Liver (tissue), 9 donors: Measurements from ENCODE around the gene PCYT1A. TPM values are rescaled to one million over a fixed set of nuclear protein-coding genes. Genes with fewer than 3 reads are reported as not detected.

Source experiments
- DNase-seq: peaks from one replicate; pipeline ENCODE4 v3.0.0-alpha.2; 2017; ENCODE audit warnings: low spot score
- H3K27ac ChIP-seq, 2 donors: one replicate each; pipeline ENCODE4 v1.7.0; 2013; ENCODE audit warnings: inconsistent platforms in 2 of 2, low read length in 2 of 2, control low read depth in 1 of 2, low read depth in 1 of 2, mild to moderate bottlenecking in 1 of 2
- H3K27me3 ChIP-seq, 4 donors: one replicate each; pipeline versions ENCODE4 v1.6.1 to v1.7.0; 2013; ENCODE audit warnings: low read length in 3 of 4, inconsistent platforms in 1 of 4, mild to moderate bottlenecking in 1 of 4, moderate library complexity in 1 of 4; ENCODE audit not compliant: control insufficient read depth in 4 of 4, insufficient read depth in 4 of 4
- H3K36me3 ChIP-seq, 4 donors: one replicate each; pipeline versions ENCODE4 v1.6.1 to v1.7.0; 2013; ENCODE audit warnings: low read length in 3 of 4, mild to moderate bottlenecking in 3 of 4, low read depth in 1 of 4, moderate library complexity in 1 of 4; ENCODE audit not compliant: control insufficient read depth in 4 of 4, insufficient read depth in 3 of 4
- H3K4me1 ChIP-seq, 4 donors: one replicate each; pipeline versions ENCODE4 v1.6.1 to v1.7.0; 2013; ENCODE audit warnings: low read length in 3 of 4, mild to moderate bottlenecking in 3 of 4, moderate library complexity in 1 of 4; ENCODE audit not compliant: control insufficient read depth in 4 of 4, insufficient read depth in 4 of 4
- H3K4me3 ChIP-seq, 3 donors: one replicate each; pipeline versions ENCODE4 v1.6.1 to v1.7.0; 2013; ENCODE audit warnings: low read length in 3 of 3, control low read depth in 1 of 3, low read depth in 1 of 3, mild to moderate bottlenecking in 1 of 3
- H3K9ac ChIP-seq, 2 donors: one replicate each; pipeline ENCODE4 v1.7.0; 2013; ENCODE audit warnings: low read length in 2 of 2, mild to moderate bottlenecking in 2 of 2, moderate library complexity in 2 of 2, control low read depth in 1 of 2, low read depth in 1 of 2
- H3K9me3 ChIP-seq, 4 donors: one replicate each; pipeline versions ENCODE4 v1.6.1 to v1.7.0; 2013; ENCODE audit warnings: low read length in 3 of 4; ENCODE audit not compliant: control insufficient read depth in 4 of 4
- ATF3 ChIP-seq: IDR thresholded peaks from 2 replicates; pipeline ENCODE4 v1.6.1; 2016; ENCODE audit warnings: antibody characterized with exemption
- CTCF ChIP-seq: fragments of 150-350 bp; IDR thresholded peaks from 2 replicates; pipeline ENCODE4 v1.5.1; 2017; ENCODE audit warnings: improper control_type of control experiment, low read depth, low read length; ENCODE audit not compliant: missing input control
- EGR1 ChIP-seq, 2 donors: IDR thresholded peaks; 2 replicates each; pipeline ENCODE4 v1.6.1; 2016 to 2018; ENCODE audit warnings: antibody characterized with exemption in 2 of 2, low read depth in 2 of 2
- FOXA1 ChIP-seq: IDR thresholded peaks from 2 replicates; pipeline ENCODE4 v1.6.1; 2016; ENCODE audit warnings: antibody characterized with exemption
- GABPA ChIP-seq, 2 donors: IDR thresholded peaks in 1 of 2; conservative IDR thresholded peaks in 1 of 2; 2 replicates each; pipeline ENCODE4 v1.6.1; 2016; ENCODE audit warnings: antibody characterized with exemption in 2 of 2, mild to moderate bottlenecking in 1 of 2, moderate library complexity in 1 of 2
- HNF4A ChIP-seq, 2 donors: conservative IDR thresholded peaks; 2 replicates each; pipeline ENCODE4 v1.6.1; 2016; ENCODE audit warnings: antibody characterized with exemption in 2 of 2, mild to moderate bottlenecking in 2 of 2
- HNF4G ChIP-seq: IDR thresholded peaks from 2 replicates; pipeline ENCODE4 v1.6.1; 2016; ENCODE audit warnings: antibody characterized with exemption
- JUND ChIP-seq, 2 donors: IDR thresholded peaks; 2 replicates each; pipeline ENCODE4 v1.6.1; 2016; ENCODE audit warnings: antibody characterized with exemption in 2 of 2
- MAX ChIP-seq: IDR thresholded peaks from 2 replicates; pipeline ENCODE4 v1.6.1; 2016; ENCODE audit warnings: antibody characterized with exemption
- NR2F2 ChIP-seq: IDR thresholded peaks from 2 replicates; pipeline ENCODE4 v1.6.1; 2016; ENCODE audit warnings: antibody characterized with exemption
- RAD21 ChIP-seq, 2 donors: IDR thresholded peaks; 2 replicates each; pipeline ENCODE4 v1.6.1; 2016; ENCODE audit warnings: antibody characterized with exemption in 2 of 2, mild to moderate bottlenecking in 2 of 2
- REST ChIP-seq: IDR thresholded peaks from 2 replicates; pipeline ENCODE4 v1.6.1; 2016; ENCODE audit warnings: antibody characterized with exemption, mild to moderate bottlenecking
- RXRA ChIP-seq, 2 donors: IDR thresholded peaks; 2 replicates each; pipeline ENCODE4 v1.6.1; 2017 to 2018; ENCODE audit warnings: antibody characterized with exemption in 2 of 2, mild to moderate bottlenecking in 1 of 2
- SP1 ChIP-seq: IDR thresholded peaks from 2 replicates; pipeline ENCODE4 v1.6.1; 2018; ENCODE audit warnings: antibody characterized with exemption, mild to moderate bottlenecking
- TAF1 ChIP-seq: conservative IDR thresholded peaks from 2 replicates; pipeline ENCODE4 v1.6.1; 2016; ENCODE audit warnings: antibody characterized with exemption, mild to moderate bottlenecking
- YY1 ChIP-seq: IDR thresholded peaks from 2 replicates; pipeline ENCODE4 v1.6.1; 2016; ENCODE audit warnings: antibody characterized with exemption, mild to moderate bottlenecking
- ZBTB33 ChIP-seq: IDR thresholded peaks from 2 replicates; pipeline ENCODE4 v1.6.1; 2016; ENCODE audit warnings: antibody characterized with exemption
- WGBS: extraction: QIAGEN DNeasy Blood & Tissue Kit; methylation state at CpG from one replicate; pipeline ENCODE4 v1.1.7; 2013; 5-methylcytosine and 5-hydroxymethylcytosine counted together
- polyA plus RNA-seq, 2 donors: library from polyadenylated mRNA; stranded (reverse) in 1 of 2; unstranded in 1 of 2; fragments of 200-250 nt in 1 of 2; fragments of >200 nt in 1 of 2; fragmentation: Nextera tagmentation in 1 of 2; extraction: Ambion mirVana in 1 of 2; gene quantifications; one replicate each; pipeline versions ENCODE4 v1.2.1 to v1.2.3, GENCODE V29; 2013 to 2015
- total RNA-seq, 2 donors: library from RNA; depleted of rRNA; stranded (reverse); fragments of >200 nt; gene quantifications; one replicate each; pipeline ENCODE4 v1.2.3, GENCODE V29; 2014
- donor health status: healthy.
- donor health status: healthy.
- donor health status: healthy.
- donor health status: healthy.
- donor health status: healthy.

The PCYT1A gene
- total RNA-seq (10 to 100 TPM; 29.6 to 56.8 TPM), polyA plus RNA-seq (10 to 100 TPM; 12.5 to 18.9 TPM)

GRCh38 chr3:196287440-196288140 is at the start of gene PCYT1A:
Gene PCYT1A, minus strand, starts transcription at chr3:196287726. Its CDS starts 17,195 bp downstream, at chr3:196270531.
- Histone ChIP-seq H3K9ac (peak within 1 kb of the TSS; percentile 81 to 93), H3K4me3 (peak within 1 kb of the TSS; percentile 71 to 99 (median 97)), H3K4me1 (peaks cover 5 to 21% (median 17%) of the 10 kb centered on the region in 4 donors), H3K9me3 (no peaks in the 10 kb centered on the region), H3K36me3 (no peaks in the 10 kb centered on the region), H3K27ac (peak within 1 kb of the TSS; percentile 89 to 90), H3K27me3 (no peaks in the 10 kb centered on the region)
- DNase-seq: peak; percentile 87
- TF ChIP-seq TAF1: peak; percentile 76
- no peak for TF ChIP-seq CTCF
- no peak for TF ChIP-seq RAD21 (IDR thresholded peaks at IDR 0.05)
- peak; percentile 71 for TF ChIP-seq YY1
- TF ChIP-seq ZBTB33: no peak
- TF ChIP-seq NR2F2: peak; percentile 76
- peak; percentile 84 for TF ChIP-seq MAX
- peak in 1 of 2 donors; percentile 11 for TF ChIP-seq HNF4A (conservative IDR thresholded peaks at IDR 0.05)
- TF ChIP-seq FOXA1: no peak
- TF ChIP-seq ATF3: no peak
- TF ChIP-seq JUND (IDR thresholded peaks at IDR 0.05): peak; percentile 38 to 76
- TF ChIP-seq REST: peak; percentile 69
- peak; percentile 56 to 64 for TF ChIP-seq RXRA (IDR thresholded peaks at IDR 0.05)
- peak; percentile 54 to 67 for TF ChIP-seq EGR1 (IDR thresholded peaks at IDR 0.05; ENCODE audit: low read depth in 2 of 2)
- peak; percentile 88 to 95 for TF ChIP-seq GABPA (IDR thresholded peaks at IDR 0.05 in 1 of 2, conservative IDR thresholded peaks at IDR 0.05 in 1 of 2)
- peak; percentile 9 for TF ChIP-seq HNF4G
- TF ChIP-seq SP1: peak; percentile 55
- WGBS: under 1% methylated on average over 55 of the region's 55 CpGs
